SH-SY5Y (cell line): Measurements from ENCODE around the gene MPRIP.

Experiments
- GATA2 ChIP-seq: IDR thresholded peaks from 2 replicates; pipeline ENCODE4 v1.6.1; 2011; ENCODE audit warnings: mild to moderate bottlenecking, low read depth, low read length
- GATA3 ChIP-seq: IDR thresholded peaks from 2 replicates; pipeline ENCODE4 v1.6.1; 2011; ENCODE audit warnings: low read depth, mild to moderate bottlenecking, low read length, moderate library complexity

GRCh38 chr17:17175340-17175739 is 133.1 kb downstream of the MPRIP start:
- TF ChIP-seq GATA3 (no peak), GATA2 (no peak)
